SU-DHL-6 (cell line): Measurements from ENCODE around the gene PRKCD.

Experiments
- H2AFZ ChIP-seq: fragments of 200-600 bp; sonication (generic); 2 replicates; pipeline ENCODE4 v1.6.1; 2014; ENCODE audit warnings: low read depth, mild to moderate bottlenecking, moderate library complexity, mixed read lengths, antibody characterized with exemption, low read length; ENCODE audit not compliant: severe bottlenecking
- H3F3A ChIP-seq: fragments of 200-600 bp; shearing (Covaris generic); 2 replicates; pipeline ENCODE4 v1.6.0; 2016; ENCODE audit warnings: antibody characterized with exemption, mild to moderate bottlenecking; ENCODE audit not compliant: insufficient read depth
- H3K27ac ChIP-seq: fragments of 200-600 bp; sonication (generic); 2 replicates; pipeline ENCODE4 v1.5.1; 2016; ENCODE audit warnings: low read depth, mild to moderate bottlenecking, low read length, moderate library complexity, mixed read lengths
- H3K27me3 ChIP-seq: fragments of 200-600 bp; sonication (generic), shearing (Covaris generic); 2 replicates; pipeline ENCODE4 v1.6.0; 2014; ENCODE audit warnings: mild to moderate bottlenecking, low read length
- H3K36me3 ChIP-seq: fragments of 200-600 bp; sonication (generic); 2 replicates; pipeline ENCODE4 v1.6.1; 2014; ENCODE audit warnings: mild to moderate bottlenecking, low read length, mixed read lengths
- H3K4me2 ChIP-seq: fragments of 300-600, 200-600 bp; shearing (Covaris generic), sonication (generic); 2 replicates; pipeline ENCODE4 v1.6.0; 2014; ENCODE audit warnings: low read length, low read depth, mild to moderate bottlenecking; ENCODE audit not compliant: poor library complexity, severe bottlenecking
- H3K4me3 ChIP-seq: fragments of 200-600 bp; sonication (generic); 2 replicates; pipeline ENCODE4 v1.5.1; 2014; ENCODE audit warnings: antibody characterized with exemption, low read length, mild to moderate bottlenecking, mixed read lengths; ENCODE audit not compliant: insufficient read depth, poor library complexity, severe bottlenecking
- H3K79me2 ChIP-seq: fragments of 200-600 bp; sonication (generic); 2 replicates; pipeline ENCODE4 v1.6.1; 2014; ENCODE audit warnings: mild to moderate bottlenecking, low read length, moderate library complexity; ENCODE audit not compliant: insufficient read depth
- H3K9ac ChIP-seq: fragments of 200-600 bp; sonication (generic); 2 replicates; pipeline ENCODE4 v1.7.0; 2014; ENCODE audit warnings: mild to moderate bottlenecking, low read length
- H3K9me2 ChIP-seq: fragments of 200-600 bp; sonication (generic); replicated peaks from 2 replicates; pipeline ENCODE4 v1.6.1; 2014; ENCODE audit warnings: low read length; ENCODE audit not compliant: insufficient read depth
- H3K9me3 ChIP-seq: fragments of 200-600 bp; sonication (generic); 2 replicates; pipeline ENCODE4 v1.6.1; 2014; ENCODE audit warnings: low read length, mixed read lengths; ENCODE audit not compliant: insufficient read depth
- H4K20me1 ChIP-seq: fragments of 200-600 bp; sonication (generic); 2 replicates; pipeline ENCODE4 v1.6.1; 2014; ENCODE audit warnings: low read depth, mild to moderate bottlenecking, antibody characterized with exemption, low read length, moderate library complexity, mixed read lengths
- EZH2phosphoT487 ChIP-seq: fragments of 200-600 bp; sonication (generic), shearing (Covaris generic); conservative IDR thresholded peaks from 2 replicates; pipeline ENCODE4 v1.6.1; 2018; ENCODE audit warnings: mild to moderate bottlenecking, antibody characterized with exemption, low read length, moderate library complexity, mixed read lengths
- TF ChIP-seq, protein P1 (sequence below): fragments of 200-600 bp; sonication (generic); IDR thresholded peaks from one replicate; pipeline ENCODE4 v1.5.1; 2017; ENCODE audit warnings: antibody characterized with exemption, mild to moderate bottlenecking, low read length, moderate library complexity; ENCODE audit not compliant: insufficient read depth, poor library complexity, severe bottlenecking

The PRKCD gene

DNA sequence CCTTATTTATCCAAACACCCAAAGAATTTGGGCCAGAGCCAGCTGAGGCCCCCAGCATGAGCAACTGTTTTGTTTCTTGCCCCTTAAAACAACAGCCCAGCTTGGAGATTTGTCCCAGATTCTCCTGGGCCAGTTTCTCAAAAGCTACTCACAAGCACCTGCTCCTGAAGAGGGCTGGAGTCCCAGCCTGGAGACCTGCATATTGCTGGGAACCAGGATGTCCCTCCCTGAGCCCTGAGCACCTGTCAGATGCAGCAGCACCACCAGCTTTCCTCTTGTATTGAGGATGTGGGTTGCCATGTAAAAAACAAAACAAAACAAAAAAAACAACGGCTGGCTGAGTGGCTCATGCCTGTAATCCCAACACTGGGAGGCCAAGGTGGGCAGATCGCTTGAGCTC, 23.8 kb upstream of the PRKCD start:
- H3K36me3 ChIP-seq = no peaks in the 10 kb centered on the region
- no peaks in the 10 kb centered on the region for H4K20me1 ChIP-seq
- no peak overlapping the region for H3K4me2 ChIP-seq
- no peaks in the 10 kb centered on the region for H3K9me2 ChIP-seq
- H3K9me3 ChIP-seq = no peaks in the 10 kb centered on the region
- no peak overlapping the region for H2AFZ ChIP-seq
- H3K9ac ChIP-seq = no peak overlapping the region
- H3K4me3 ChIP-seq = no peak overlapping the region
- no peaks in the 10 kb centered on the region for H3K27me3 ChIP-seq
- H3F3A ChIP-seq = no peaks in the 10 kb centered on the region
- TF ChIP-seq EZH2phosphoT487 = no peak
- TF ChIP-seq, protein P1, sequence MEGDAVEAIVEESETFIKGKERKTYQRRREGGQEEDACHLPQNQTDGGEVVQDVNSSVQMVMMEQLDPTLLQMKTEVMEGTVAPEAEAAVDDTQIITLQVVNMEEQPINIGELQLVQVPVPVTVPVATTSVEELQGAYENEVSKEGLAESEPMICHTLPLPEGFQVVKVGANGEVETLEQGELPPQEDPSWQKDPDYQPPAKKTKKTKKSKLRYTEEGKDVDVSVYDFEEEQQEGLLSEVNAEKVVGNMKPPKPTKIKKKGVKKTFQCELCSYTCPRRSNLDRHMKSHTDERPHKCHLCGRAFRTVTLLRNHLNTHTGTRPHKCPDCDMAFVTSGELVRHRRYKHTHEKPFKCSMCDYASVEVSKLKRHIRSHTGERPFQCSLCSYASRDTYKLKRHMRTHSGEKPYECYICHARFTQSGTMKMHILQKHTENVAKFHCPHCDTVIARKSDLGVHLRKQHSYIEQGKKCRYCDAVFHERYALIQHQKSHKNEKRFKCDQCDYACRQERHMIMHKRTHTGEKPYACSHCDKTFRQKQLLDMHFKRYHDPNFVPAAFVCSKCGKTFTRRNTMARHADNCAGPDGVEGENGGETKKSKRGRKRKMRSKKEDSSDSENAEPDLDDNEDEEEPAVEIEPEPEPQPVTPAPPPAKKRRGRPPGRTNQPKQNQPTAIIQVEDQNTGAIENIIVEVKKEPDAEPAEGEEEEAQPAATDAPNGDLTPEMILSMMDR = no peak
- no peak overlapping the region for H3K27ac ChIP-seq
- no peaks in the 10 kb centered on the region for H3K79me2 ChIP-seq

DNA sequence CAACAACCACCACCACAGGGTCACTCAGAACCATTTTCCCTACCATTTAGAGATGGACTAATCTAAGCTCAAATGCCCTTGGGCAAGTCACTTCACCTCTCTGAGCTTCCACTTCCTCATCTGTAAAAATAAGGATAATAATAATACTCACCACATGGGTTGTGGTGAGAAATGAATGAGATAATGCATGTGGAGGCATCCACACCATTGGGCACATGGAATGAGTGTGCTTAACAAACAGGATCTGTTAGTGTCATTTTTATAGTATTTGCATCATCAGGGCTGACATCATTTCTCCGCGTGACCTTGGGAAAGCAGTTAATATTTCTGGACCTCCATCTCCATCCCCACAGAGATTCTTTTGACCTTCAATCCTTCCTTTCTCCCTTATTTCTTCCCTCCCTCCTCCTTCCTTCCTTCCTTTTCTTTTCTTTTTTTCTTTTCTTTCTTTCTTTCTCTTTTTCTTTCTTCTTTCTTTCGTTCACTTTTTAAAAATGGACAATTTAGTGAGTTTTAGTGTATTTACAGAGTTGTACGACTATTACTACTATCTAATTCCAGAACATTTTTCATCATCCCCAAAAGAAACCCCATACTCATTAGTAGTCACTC, 23.1 kb upstream of the PRKCD start:
- Histone ChIP-seq H2AFZ (no peak overlapping the region), H4K20me1 (no peaks in the 10 kb centered on the region), H3K4me2 (no peak overlapping the region), H3K9me3 (no peaks in the 10 kb centered on the region), H3K79me2 (no peaks in the 10 kb centered on the region), H3K9me2 (no peaks in the 10 kb centered on the region), H3K27ac (no peak overlapping the region), H3K36me3 (no peaks in the 10 kb centered on the region), H3K9ac (no peak overlapping the region), H3K27me3 (no peaks in the 10 kb centered on the region), H3K4me3 (no peak overlapping the region), H3F3A (no peaks in the 10 kb centered on the region)
- TF ChIP-seq, protein P1 = no peak
- TF ChIP-seq EZH2phosphoT487 = no peak

DNA sequence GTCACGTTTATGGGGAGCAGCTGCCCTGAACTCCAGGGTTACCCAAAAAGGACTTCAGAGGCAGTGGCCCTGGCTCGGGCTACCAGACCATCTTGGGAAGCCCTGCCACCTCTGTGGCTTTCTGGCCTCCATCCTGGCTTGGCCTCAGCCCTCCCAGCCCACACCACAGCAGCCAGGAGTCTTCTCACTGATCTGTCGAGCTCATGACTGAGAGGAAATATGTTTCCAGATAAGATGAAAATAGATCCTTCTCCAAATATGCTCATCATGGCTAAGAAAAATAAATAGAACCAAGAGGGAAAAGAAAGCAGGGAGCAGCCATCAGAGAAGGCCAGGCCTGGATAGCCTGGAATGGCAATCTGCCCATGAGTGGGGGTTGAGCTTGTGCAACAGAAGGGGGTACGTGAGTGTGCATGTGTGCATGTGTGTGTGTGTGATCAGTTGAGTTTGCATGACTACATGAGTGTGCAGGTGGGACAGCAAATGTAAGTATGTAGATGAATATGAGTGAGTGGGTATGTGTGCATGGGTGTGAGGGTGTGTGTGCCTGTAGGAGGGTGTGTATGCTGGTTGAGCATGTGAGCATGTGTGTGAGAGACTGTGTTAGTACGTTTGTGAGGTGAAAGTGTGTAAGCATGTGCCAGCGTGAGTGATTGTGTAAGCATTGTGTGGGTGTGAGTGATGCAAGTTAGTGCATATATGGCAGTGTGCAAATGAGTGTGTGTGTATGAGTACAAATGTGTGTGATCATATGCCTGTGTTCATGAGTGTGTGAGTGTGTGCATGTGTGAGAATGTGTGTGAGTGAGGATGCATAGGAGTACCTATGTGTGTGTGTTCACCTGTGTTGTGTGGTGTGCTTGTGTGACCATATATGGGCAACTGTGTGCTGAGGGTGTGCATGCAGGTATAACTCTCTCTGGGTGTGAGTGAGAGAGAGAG, 20.8 kb upstream of the PRKCD start:
- H3K36me3 ChIP-seq = no peaks in the 10 kb centered on the region
- H3K27me3 ChIP-seq = no peaks in the 10 kb centered on the region
- H2AFZ ChIP-seq = no peak overlapping the region
- no peak overlapping the region for H3K27ac ChIP-seq
- H3K9ac ChIP-seq = no peak overlapping the region
- H4K20me1 ChIP-seq = no peaks in the 10 kb centered on the region
- no peaks in the 10 kb centered on the region for H3K79me2 ChIP-seq
- no peaks in the 10 kb centered on the region for H3K9me3 ChIP-seq
- no peak overlapping the region for H3K4me3 ChIP-seq
- H3K4me2 ChIP-seq = no peak overlapping the region
- TF ChIP-seq EZH2phosphoT487 = no peak
- TF ChIP-seq, protein P1 = no peak
- no peaks in the 10 kb centered on the region for H3F3A ChIP-seq
- no peaks in the 10 kb centered on the region for H3K9me2 ChIP-seq
